Measurements from ENCODE around the gene NEU4. TPM values are rescaled to one million over a fixed set of nuclear protein-coding genes. Genes with fewer than 3 reads are reported as not detected.

Gene NEU4
- total RNA-seq, 1 experiment from 2014 or later = 2.2 TPM

GRCh38 chr2:241859436-241860183, 50.6 kb downstream of the NEU4 start:
- TF ChIP-seq MXD4 (CRISPR knock-in tag; IDR thresholded peaks at IDR 0.05; ENCODE audit: borderline replicate concordance) (no peak), IRF1 (CRISPR knock-in tag; IDR thresholded peaks at IDR 0.05) (no peak), ZNF121 (CRISPR knock-in tag; IDR thresholded peaks at IDR 0.05) (no peak), ATF2 (CRISPR knock-in tag; IDR thresholded peaks at IDR 0.05; ENCODE audit: borderline replicate concordance, low read depth) (no peak), MLX (CRISPR knock-in tag; IDR thresholded peaks at IDR 0.05) (no peak), FOXJ3 (CRISPR knock-in tag; IDR thresholded peaks at IDR 0.05; ENCODE audit: borderline replicate concordance) (no peak)
- Mint-ChIP-seq H3K36me3 (peaks cover 4% of the 10 kb centered on the region; the same call in 1 of the 2 replicates), H3K27me3 (ENCODE audit: low read depth) (no peaks in the 10 kb centered on the region), H3K9me3 (peaks cover 7% of the 10 kb centered on the region), H3K4me3 (no peak overlapping the region), H3K27ac (peak overlapping the region; percentile 41; the same call in 1 of the 2 replicates), H3K4me1 (peaks cover 9% of the 10 kb centered on the region; the same call in 1 of the 2 replicates)
- ATAC-seq (peak; percentile 12), DNase-seq (ENCODE audit: low spot score) (no peak)
- CTCF ChIA-PET = interaction anchor here (0.6 to 0.7 kb wide), 2 partner anchors 19 to 87 kb away, joined by 3 read pairs; no protein-coding TSS in a partner anchor
- POLR2A ChIA-PET = no interaction called here

GRCh38 chr2:241860184-241861078, 51.4 kb downstream of the NEU4 start:
- peaks cover 4% of the 10 kb centered on the region; the same call in 1 of the 2 replicates for H3K36me3 Mint-ChIP-seq
- no peak for TF ChIP-seq OVOL2 (CRISPR knock-in tag; IDR thresholded peaks at IDR 0.05; ENCODE audit: borderline replicate concordance)
- no peak for TF ChIP-seq ZNF425 (CRISPR knock-in tag; conservative IDR thresholded peaks at IDR 0.05)
- H3K4me3 Mint-ChIP-seq = no peak overlapping the region
- ChIA-PET CTCF (interaction anchor here (0.5 kb wide), 1 partner anchor 16 kb away, joined by 4 read pairs; no protein-coding TSS in a partner anchor), POLR2A (no interaction called here)
- peaks cover 6% of the 10 kb centered on the region for H3K27me3 Mint-ChIP-seq (ENCODE audit: low read depth)
- peaks cover 10% of the 10 kb centered on the region; the same call in 1 of the 2 replicates for H3K4me1 Mint-ChIP-seq
- H3K9me3 Mint-ChIP-seq = peaks cover 15% of the 10 kb centered on the region
- ATAC-seq (no peak), DNase-seq (ENCODE audit: low spot score) (no peak)
- H3K27ac Mint-ChIP-seq = no peak overlapping the region

- no peak for TF ChIP-seq SP1 (CRISPR knock-in tag; conservative IDR thresholded peaks at IDR 0.05)
- no peak for TF ChIP-seq ZNF532 (CRISPR knock-in tag; IDR thresholded peaks at IDR 0.05; ENCODE audit: borderline replicate concordance)
- TF ChIP-seq USF2 (CRISPR knock-in tag; IDR thresholded peaks at IDR 0.05) = no peak
- no peak for TF ChIP-seq ERG (CRISPR knock-in tag; IDR thresholded peaks at IDR 0.05)
- Mint-ChIP-seq H3K36me3 (peaks cover 4% of the 10 kb centered on the region; the same call in 1 of the 2 replicates), H3K4me1 (peaks cover 15% of the 10 kb centered on the region; the same call in 1 of the 2 replicates), H3K9me3 (peaks cover 16% of the 10 kb centered on the region), H3K4me3 (no peak overlapping the region), H3K27me3 (ENCODE audit: low read depth) (peaks cover 6% of the 10 kb centered on the region), H3K27ac (peak overlapping the region; percentile 41)
- ChIA-PET CTCF (no interaction called here), POLR2A (no interaction called here)
- no peak for ATAC-seq
- DNase-seq (ENCODE audit: low spot score) = no peak
These were observed 52.3 kb downstream of the NEU4 start for GRCh38 chr2:241861264-241861663.
